GM18873 (cell line): ENCODE measurements around the gene KIF13A.
"Not testable (repeated sequence)": the region's sequence is repeated elsewhere in the genome, so short reads cannot be mapped to it uniquely, and the experiment has no call there.

Experiments
- ATAC-seq: cut with Tn5 transposase; IDR thresholded peaks from one replicate; pipeline ENCODE4 v1.9.1; 2021; ENCODE audit warnings: mild to moderate bottlenecking, moderate library complexity, moderate number of reproducible peaks; ENCODE audit not compliant: unreplicated experiment, low FRiP score

The KIF13A gene

DNA sequence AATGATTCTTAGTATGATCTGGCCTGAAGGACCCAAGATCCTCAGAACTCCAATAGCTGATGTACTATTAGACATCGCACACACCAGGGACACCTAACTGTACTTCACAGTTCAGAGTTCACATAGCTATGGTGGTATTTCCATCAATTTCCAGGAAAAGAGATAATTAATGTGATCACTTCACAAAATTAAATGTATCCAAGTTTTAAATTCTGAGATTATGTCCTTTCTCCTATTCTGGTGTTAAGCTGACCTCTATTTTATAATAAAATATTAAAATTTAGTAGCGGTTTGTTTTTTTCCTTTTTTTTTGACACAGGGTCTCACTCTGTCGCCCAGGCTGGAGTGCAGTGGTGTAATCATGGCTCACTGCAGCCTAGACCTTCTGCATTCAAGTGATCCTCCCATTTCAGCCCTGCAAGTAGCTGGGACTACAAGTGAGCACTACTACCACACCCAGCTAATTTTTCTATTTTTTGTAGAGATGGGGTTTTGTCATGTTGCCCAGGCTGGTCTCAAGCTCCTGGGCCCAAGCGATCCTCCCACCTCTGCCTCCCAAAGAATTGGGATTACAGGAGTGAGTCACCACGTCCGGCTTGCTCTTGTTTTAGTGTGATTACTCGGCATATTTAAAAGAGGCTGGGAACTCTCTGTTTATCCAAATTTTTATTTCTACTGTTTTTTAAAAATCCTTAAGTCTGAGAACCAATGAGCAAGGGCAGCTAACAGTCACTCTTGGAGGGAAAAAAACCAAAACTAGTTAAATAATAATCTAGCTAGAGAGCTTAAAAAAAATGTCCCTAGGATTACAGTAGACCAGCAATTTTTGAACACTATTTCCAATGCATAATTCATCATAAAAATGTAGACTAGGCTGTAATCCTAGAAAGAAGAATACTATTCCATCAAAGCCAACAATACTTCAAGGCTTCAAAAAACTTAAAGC is 16.0 kb downstream of the KIF13A start:
- no peak for ATAC-seq

DNA sequence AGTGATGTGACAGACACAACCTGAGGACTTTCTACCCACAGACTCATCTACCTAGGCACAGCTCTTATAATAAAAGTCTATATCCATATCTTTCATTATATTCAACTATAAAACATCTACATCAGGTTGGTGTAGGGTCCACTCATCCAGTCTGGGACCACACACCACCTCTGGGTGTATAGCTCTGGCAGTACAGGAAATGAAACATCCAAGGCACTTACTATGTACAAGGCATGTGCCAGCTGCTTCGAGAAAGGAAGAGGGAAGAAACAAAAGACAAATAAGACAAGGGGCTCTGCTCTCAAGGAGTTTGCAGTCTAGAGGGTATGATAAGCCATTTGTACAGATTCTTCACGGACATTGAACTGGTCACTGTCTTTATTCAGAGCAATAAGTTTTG is 18.6 kb downstream of the KIF13A start:
- no peak for ATAC-seq

DNA sequence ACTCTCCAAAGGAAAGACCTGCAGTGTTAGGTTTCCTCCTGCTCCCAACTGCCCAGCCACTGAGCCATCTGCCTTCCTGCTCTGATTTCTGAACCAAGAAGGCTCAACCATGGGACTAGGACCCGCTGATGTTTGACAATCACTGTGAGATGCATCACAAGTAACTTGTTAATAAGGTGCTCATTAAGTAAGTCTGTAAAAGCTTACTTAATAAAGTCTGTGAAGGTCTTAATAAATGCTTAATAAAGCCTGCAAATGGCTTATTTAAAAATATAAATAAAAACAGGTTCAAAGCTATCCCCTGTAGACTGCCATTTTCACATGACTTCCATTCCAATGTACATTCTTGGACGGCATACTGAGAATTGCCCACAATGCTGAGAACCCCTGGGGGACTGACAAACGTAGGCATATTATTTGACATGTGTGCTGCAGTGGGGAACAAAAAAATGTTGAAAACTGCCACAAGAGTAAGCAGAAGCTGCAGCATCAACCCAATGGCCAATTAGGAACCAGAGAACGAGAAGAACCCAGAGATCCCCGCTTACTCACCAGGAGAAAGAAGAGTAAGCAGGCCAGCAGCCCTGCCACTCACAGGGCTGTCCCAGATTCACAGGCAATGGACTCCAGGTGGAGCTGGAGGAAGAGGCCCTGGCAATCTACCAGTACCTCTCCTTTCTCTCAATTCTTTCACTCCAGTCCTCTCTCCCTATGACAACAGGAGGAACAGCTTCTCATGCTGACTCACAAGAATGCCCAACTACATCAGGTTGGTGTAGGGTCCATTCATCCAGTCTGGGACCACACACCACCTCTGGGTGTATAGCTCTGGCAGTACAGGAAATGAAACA is 19.5 kb downstream of the KIF13A start:
- ATAC-seq, result no peak

DNA sequence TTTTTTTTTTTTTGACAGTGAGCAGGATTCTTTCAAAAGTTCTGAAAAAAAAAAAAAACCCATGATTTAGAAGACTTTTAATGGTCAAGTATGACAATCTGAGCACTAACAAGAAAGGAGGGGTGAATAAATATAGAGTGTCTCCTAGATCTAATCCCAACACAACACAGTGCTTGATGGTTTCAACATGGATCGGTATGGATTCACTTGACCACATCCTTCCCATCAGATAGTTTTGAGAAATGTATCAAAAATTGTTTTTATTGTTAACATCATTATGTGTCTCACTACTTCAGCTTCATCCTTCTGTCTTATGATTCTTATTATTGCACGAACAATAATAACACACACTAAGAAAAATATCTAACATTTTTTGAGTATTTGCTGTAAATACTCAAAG is 21.0 kb downstream of the KIF13A start:
- no peak for ATAC-seq

DNA sequence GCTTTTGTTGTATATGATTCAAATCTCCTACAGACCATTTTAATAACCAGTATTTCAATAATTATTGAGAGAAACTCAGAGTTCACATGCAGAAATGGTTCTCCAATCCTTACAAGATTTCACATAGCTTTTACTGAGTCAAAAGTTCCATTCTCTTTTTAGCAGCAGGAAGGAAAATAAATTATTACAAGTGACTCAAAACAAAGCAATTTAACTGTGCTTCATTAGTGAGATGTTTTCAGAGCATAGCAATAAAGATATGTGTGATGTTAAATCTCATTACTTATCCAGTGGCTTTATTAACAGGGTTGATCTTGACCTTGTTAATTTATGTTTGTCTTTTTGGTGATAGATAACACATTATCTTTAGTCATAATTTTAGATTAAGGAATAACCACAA is 22.0 kb downstream of the KIF13A start:
- no peak for ATAC-seq

DNA sequence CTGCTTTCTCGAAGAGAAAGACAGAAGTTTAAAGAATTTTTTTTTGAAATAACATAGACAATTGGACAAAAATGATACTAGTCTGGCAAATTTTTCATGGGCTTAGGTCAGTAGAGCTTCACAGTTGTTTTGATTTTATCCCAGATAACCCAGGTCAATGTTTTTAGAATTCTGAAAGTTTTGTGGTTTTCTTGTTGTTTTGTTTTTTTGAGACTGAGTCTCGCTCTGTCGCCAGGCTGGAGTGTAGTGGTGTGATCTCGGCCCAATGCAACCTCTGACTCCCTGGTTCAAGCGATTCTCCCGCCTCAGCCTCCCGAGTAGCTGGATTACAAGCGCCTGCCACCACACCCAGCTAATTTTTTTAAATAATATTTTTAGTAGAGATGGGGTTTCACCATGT is 22.8 kb downstream of the KIF13A start:
- ATAC-seq, result no peak

DNA sequence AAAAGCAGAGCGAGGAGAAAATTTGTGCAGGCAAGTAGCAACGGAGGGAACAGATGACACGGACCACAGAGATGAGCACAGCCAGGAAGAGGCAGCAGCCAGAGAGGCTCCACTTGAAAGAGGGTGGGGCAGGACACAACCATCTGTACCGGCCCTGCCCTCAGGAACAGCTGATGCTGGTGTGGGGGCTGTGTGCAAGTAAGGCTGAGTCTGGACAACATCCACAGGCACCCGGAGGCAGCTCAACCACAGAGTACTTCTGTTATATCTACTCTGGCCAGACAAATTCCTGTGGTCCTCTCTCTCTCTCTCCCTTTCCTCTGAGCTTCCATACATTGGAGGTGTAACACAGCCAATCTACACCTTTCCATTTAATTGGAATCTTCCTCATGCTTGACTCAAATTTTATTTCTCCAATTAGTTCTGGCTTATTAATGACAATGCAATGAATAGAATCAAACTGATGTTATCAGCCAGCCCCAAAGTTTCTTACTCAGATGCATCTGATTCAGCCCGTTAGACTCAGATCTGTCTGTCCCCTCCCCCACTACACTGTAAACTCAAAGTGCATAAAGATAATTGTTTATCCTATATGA is 24.9 kb downstream of the KIF13A start:
- no peak for ATAC-seq

DNA sequence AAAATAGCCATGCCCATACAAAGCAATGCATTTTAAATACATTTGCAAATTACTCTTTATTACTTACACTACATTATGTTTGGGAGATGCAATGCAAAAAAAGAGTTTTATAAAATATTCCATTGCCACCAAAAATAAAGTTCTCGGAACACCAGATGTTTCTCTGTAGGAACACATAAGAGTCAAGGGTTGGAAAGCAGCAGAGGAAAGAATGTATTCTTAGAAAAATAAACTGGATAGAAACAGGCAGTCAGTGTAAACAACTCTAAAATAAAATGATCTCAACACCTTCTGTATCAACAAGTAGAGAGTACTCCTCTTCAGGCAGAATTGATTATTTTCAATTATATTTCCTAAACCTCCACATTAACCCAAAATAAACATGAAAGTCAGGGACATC is 28.1 kb downstream of the KIF13A start:
- no peak for ATAC-seq

DNA sequence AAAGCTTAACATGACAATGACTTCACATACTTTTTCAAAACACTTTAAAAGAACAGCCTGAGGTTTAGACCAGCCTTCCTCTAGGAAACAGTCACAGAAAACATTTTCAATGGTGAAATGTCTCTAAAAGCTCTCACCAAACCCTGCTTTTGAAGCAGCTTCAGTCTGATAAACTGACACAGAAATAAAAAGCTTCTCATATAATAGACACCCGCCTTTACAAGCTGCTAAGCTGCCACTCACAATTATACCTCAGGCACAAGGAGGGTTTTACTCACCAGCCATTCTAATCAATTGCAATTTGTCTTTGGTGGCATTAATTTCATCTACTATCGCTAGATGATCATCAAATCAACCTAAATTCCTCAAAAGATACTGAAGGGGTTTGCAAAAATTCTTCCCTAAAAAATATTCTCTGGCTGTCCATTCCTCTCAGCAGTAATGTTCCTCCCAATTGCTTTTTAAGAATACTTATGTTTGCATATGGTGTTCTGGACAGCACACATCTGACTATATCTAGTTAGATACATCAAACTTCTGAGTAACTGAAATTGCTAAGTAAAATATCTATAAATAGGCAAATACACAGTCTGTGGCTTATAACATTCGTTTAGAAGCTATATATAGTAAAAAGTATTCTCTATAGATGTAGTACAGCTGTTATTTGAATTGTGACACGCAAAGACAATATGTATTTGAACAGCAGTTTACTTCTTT is 29.4 kb downstream of the KIF13A start:
- no peak for ATAC-seq

DNA sequence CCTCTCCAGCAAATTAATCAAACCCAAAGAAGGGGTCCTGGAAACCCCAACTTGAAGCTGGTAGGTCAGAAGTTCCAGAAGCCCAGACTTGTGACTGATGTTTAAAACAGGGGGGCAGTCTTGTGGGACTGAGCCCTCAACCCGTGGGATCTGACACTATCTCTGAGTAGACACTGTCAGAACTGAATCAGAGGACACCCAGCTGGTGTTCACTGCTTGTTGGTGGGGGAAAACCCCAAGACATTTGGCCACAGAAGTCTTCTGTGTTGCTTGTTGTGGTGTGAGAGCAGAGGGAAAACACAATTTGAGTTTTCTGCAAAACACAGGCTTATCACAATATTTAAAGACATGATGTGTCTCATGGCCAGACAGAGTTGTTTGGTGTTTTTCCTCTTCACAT is 29.9 kb downstream of the KIF13A start:
- no peak for ATAC-seq

DNA sequence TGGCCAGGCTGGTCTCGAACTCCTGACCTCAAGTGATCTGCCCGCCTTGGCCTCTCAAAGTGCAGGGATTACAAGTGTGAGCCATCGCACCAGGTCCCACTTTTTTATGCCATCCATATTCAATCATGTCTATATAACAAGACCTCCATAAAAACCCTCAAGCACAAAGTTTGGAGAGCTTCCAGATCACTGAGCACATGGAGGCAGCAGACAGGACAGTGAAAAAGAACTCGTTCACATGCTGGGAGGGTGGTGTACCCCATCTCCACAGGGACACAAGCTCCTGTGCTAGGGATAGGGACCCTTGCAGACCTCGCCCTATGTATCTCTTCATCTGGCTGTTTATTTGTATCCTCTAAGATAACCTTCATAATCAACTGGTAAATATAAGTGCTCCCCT is 30.3 kb downstream of the KIF13A start:
- ATAC-seq, result no peak

DNA sequence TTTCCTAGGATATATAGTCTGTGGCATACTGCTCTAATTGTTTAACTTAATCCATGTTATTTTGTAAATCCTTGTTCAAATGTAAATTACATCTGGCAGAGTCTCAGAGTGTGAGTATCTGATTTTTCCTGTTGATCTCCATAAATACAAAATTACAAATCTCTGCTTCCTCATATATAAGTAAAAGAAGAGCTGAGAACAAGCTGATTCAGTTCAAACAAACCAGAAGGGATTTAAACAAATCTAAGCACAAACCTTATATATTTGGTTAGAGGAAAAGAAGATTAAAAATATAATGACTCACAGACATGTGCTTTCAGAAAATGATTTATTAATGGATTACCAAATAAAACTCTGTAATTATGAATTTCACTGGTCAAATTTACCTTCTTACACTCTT is 37.3 kb downstream of the KIF13A start:
- no peak for ATAC-seq

DNA sequence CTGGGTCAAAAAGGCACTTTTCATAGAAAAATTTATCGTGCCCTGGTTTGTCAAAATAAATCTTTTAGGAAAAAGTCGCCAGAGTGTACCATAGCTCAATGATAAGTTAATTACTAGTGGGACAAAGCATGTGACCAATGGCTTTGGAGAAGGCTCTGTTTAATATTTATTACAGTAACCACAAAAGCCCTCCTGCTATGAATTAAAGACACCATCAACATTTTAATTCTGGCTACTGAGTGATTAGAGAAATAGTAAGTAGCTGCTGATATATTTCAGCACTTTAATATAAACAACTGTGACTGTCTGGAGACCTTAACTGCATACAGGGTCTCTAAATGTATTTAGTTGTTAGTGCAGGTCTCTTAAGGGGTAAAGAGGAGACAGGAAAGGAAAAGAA is 38.3 kb downstream of the KIF13A start:
- no peak for ATAC-seq

DNA sequence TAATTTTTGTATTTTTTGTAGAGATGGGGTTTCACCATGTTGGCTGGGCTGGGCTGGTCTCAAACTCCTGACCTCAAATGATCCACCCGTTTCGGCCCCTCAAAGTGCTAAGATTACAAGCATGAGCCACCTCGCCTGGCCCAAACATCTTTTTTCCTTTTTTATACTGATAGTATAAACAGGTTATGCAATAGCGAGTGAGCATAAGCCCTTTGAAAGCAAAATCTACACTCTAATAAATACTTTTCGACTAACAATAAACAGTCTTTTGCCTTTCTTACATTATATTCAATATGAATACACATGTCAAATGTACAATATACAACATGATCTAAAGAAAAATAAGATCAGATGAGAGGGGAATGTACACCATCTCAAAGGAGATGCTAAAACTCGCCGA is 38.7 kb downstream of the KIF13A start:
- no peak for ATAC-seq

DNA sequence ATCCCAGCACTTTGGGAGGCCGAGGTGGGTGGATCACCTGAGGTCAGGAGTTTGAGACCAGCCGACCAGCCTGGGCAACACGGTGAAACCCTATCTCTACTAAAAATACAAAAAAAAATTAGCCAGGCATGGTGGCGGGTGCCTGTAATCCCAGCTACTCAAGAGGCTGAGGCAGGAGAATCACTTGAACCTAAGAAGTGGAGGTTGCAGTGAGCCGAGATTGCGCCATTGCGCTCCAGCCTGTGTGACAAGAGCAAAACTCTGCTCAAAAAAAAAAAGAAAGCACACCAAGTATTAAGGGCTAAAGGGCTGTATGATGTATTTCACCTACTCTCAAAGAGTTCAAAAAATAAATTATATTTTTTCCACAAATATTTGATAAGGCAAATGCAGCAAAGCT is 39.9 kb downstream of the KIF13A start:
- not testable (repeated sequence) for ATAC-seq

DNA sequence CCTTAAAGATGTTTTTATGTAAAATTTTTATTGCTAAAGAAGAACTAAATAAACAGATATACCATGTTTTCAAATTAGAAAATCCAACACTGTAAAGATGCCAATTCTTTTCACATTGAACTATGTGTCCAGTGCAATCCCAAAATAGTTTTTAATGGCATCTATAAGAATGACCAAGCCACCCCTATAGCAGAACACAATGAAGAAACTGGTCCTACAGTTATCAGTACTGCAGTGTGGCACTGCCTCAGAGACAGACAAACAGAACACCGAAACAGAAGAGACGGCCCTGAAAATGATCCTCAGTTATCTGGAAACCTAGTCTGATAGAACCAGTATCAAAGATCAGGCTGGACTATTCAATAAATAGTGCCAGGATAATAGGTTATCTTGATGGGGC is 41.9 kb downstream of the KIF13A start:
- ATAC-seq, result no peak

DNA sequence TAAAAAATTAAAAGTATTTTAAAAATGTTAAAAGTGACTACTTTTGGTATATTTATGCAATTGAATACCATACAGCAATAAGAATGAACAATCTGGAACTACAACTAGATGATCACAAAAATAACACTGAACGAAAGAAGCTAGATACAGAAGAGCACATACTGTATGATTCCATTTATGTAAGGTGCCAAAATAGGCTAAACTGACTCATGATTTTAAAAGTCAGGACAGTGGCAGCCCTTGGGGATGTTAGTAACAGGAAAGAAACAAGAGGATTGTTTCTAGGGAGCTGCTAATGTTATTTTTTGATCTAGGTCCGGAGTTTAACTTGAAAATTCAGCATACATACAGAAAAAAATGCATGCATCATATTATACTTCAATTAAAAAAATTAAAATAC is 42.3 kb downstream of the KIF13A start:
- no peak for ATAC-seq

DNA sequence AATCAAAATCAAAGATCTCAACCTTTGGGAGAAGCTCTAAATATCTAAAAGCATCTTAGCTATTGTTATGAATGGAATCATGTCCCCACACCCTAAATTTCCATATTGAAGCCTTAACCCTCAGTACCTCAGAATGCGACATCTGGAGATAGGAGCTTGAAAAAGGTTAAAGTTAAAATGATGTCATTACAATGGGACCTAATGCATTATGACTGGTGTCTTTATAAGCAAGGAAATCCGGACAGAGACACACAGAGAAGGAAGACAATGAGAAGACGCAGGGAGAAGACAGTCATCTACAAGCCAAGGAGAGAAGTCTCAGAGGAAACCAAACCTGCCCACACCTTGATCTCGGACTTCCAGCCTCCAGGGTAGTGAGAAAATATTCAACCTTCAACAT is 46.1 kb downstream of the KIF13A start:
- no peak for ATAC-seq

DNA sequence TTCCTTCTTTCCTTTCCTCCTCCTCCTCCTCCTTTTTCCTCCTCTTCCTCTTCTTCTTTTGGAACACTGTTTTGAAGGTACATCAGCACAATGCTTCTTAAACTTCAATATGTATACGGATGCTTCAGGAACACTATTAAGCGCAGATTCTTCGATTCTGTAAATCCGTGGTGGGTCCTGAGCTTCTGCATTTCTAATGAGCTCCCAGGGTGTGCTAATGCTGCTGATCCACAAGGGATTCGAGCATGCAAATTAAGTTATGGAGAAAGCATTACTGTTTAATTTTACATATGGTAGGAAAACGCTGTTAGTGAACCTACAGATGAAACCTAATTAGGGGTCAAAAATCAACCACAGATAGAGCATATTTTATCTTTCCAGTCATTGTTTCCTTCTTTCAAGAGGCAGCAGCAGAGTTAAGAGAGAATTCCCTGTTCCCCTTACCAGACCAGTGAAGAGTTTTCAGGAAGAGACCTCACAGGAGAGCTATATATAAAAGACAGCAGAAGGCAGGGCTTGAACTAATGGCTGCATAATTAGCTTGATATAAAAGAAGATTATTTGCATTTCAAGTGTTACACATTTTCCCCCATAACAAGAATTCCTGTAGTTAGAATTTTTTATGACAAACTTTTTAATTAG is 47.2 kb downstream of the KIF13A start:
- no peak for ATAC-seq

DNA sequence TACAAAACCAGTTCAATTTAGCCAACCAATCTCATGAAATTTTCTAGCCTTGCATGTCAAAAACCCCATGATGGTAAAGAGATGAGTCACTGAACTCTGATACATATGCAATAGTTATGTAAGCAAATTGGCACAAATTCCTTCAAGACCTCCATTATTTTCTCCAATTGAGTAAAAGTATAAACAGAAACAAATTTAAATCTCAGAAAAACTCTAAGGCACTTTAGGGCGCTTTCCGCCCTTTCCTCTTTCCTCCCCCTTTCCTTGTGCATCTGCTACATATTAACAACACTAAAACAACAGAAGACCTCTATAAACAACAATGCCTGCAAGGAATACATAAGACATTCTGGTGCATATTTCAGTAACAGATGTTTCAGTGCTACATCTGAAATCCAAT is 48.5 kb downstream of the KIF13A start:
- no peak for ATAC-seq
